H1 (cell line): ENCODE measurements around the gene CYB561. TPM values are rescaled to one million over a fixed set of nuclear protein-coding genes. Genes with fewer than 3 reads are reported as not detected.

Source experiments
- ATF3 ChIP-seq: IDR thresholded peaks from 2 replicates; pipeline ENCODE4 v1.6.1; 2011; ENCODE audit warnings: low read depth, mild to moderate bottlenecking, low read length; ENCODE audit not compliant: insufficient read depth
- BACH1 ChIP-seq: IDR thresholded peaks from 2 replicates; pipeline ENCODE4 v1.6.1; 2012; ENCODE audit warnings: low read length, improper control_type of control experiment
- BRCA1 ChIP-seq: IDR thresholded peaks from 2 replicates; pipeline ENCODE4 v1.6.1; 2012; ENCODE audit warnings: low read depth, low read length, improper control_type of control experiment
- CREB1 ChIP-seq: IDR thresholded peaks from 2 replicates; pipeline ENCODE4 v1.6.1; 2012; ENCODE audit warnings: inconsistent platforms
- GABPA ChIP-seq: IDR thresholded peaks from 2 replicates; pipeline ENCODE4 v1.6.1; 2011; ENCODE audit warnings: mild to moderate bottlenecking, low read length, moderate library complexity, borderline replicate concordance; ENCODE audit not compliant: insufficient read depth
- KDM5A ChIP-seq: fragments of 200-600 bp; IDR thresholded peaks from 2 replicates; pipeline ENCODE4 v1.7.1; 2012; ENCODE audit warnings: mild to moderate bottlenecking, low read length, inconsistent platforms, mixed read lengths
- NANOG ChIP-seq: IDR thresholded peaks from 2 replicates; pipeline ENCODE4 v1.6.1; 2011; ENCODE audit warnings: low read length, low read depth, mild to moderate bottlenecking, inconsistent platforms; ENCODE audit not compliant: insufficient read depth, poor library complexity, severe bottlenecking
- NRF1 ChIP-seq: IDR thresholded peaks from 2 replicates; pipeline ENCODE4 v1.6.1; 2011; ENCODE audit warnings: mild to moderate bottlenecking, low read depth, low read length, improper control_type of control experiment
- POLR2A ChIP-seq, 2 experiments: IDR thresholded peaks; 1 replicate in 1 of 2; 2 replicates in 1 of 2; pipeline ENCODE4 v1.6.1; 2011; ENCODE audit warnings: low read depth in 2 of 2, low read length in 2 of 2, mild to moderate bottlenecking in 2 of 2; ENCODE audit errors: control extremely low read depth in 1 of 2
- POLR2AphosphoS5 ChIP-seq: IDR thresholded peaks from 2 replicates; pipeline ENCODE4 v1.6.1; 2011; ENCODE audit warnings: low read depth, low read length
- RAD21 ChIP-seq, 2 experiments: IDR thresholded peaks in 1 of 2; conservative IDR thresholded peaks in 1 of 2; 2 replicates each; pipeline ENCODE4 v1.6.1; 2011; ENCODE audit warnings: low read depth in 2 of 2, low read length in 2 of 2, improper control_type of control experiment in 1 of 2, inconsistent platforms in 1 of 2, mild to moderate bottlenecking in 1 of 2, moderate library complexity in 1 of 2
- RBBP5 ChIP-seq: IDR thresholded peaks from 2 replicates; pipeline ENCODE4 v1.7.1; 2012; ENCODE audit warnings: low read depth, mild to moderate bottlenecking, inconsistent platforms, low read length, moderate library complexity, borderline replicate concordance
- SAP30 ChIP-seq: fragments of 300-600 bp; sonication (generic); IDR thresholded peaks from 2 replicates; pipeline ENCODE4 v1.7.1; 2012; ENCODE audit warnings: low read length, moderate library complexity, mild to moderate bottlenecking, inconsistent platforms; ENCODE audit not compliant: insufficient read depth, insufficient replicate concordance
- SIRT6 ChIP-seq: IDR thresholded peaks from one replicate; pipeline ENCODE4 v1.7.1; 2012; ENCODE audit warnings: low read length, inconsistent platforms
- TAF7 ChIP-seq: optimal IDR thresholded peaks from 2 replicates; pipeline ENCODE3; 2011; ENCODE audit warnings: low read depth, mild to moderate bottlenecking, inconsistent platforms, low read length, moderate library complexity, borderline replicate concordance
- TBP ChIP-seq: IDR thresholded peaks from 2 replicates; pipeline ENCODE4 v1.6.1; 2011; ENCODE audit warnings: low read depth, low read length, improper control_type of control experiment
- polyA plus RNA-seq, 7 experiments: library from polyadenylated mRNA; depleted of rRNA in 3 of 7; stranded (reverse) in 5 of 7; unstranded in 2 of 7; fragments of >200 nt in 5 of 7; fragments of 200-250 nt in 2 of 7; gene quantifications; 1 replicate in 5 of 7; 2 replicates in 1 of 7; 4 replicates in 1 of 7; pipeline versions ENCODE4 v1.2.1 to v1.2.3, GENCODE V29; 2011 to 2013; ENCODE audit warnings: missing spikeins in 2 of 7, mixed read lengths in 2 of 7
- total RNA-seq: library from RNA; stranded (reverse); fragmentation: NEBNext Ultra II Directional; extraction: Animal tissue kit (Norgen Biotek cat#: 25700); gene quantifications from 2 replicates; pipeline ENCODE4 v1.2.1, GENCODE V29; 2021
- TF ChIP-seq, protein P1 (sequence below), 3 experiments: IDR thresholded peaks; 1 replicate in 2 of 3; 2 replicates in 1 of 3; pipeline versions ENCODE4 v1.5.1 to v1.6.1; 2011; ENCODE audit warnings: low read length in 3 of 3, mild to moderate bottlenecking in 3 of 3, inconsistent platforms in 2 of 3, low read depth in 1 of 3, moderate library complexity in 1 of 3; ENCODE audit not compliant: insufficient read depth in 1 of 3; ENCODE audit errors: control extremely low read depth in 1 of 3
- TF ChIP-seq, protein P2 (sequence below): IDR thresholded peaks from 2 replicates; pipeline ENCODE4 v1.6.1; 2012; ENCODE audit warnings: inconsistent platforms

Gene CYB561
- total and polyA plus RNA-seq, 2 of the 8 experiments (the other 6 are each of a cell fraction or from before 2014, with no cell fraction given) = 19.7 to 23.4 TPM

DNA sequence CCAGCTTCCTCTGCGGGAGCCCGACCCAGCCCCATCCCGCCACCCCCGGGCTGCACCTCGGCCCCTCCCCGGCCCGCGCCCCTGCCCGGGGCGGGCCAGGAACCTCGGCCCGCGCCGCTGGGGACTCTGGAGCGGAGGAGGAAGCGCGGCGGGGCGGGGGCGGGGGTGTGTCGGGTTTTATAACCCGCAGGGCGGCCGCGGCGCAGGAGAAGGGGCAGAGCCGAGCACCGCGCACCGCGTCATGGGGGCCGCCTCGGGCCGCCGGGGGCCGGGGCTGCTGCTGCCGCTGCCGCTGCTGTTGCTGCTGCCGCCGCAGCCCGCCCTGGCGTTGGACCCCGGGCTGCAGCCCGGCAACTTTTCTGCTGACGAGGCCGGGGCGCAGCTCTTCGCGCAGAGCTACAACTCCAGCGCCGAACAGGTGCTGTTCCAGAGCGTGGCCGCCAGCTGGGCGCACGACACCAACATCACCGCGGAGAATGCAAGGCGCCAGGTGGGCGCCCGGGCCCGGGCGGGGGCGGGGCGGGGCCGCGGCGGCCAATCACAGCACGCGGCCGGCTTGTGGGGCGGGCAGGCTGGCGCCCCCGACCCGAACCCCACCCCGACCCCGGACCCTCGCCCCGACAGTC, 30.9 kb upstream of the CYB561 start, which contains the start of gene ACE (continued):
- TF ChIP-seq GABPA (peak; percentile 42; the same call in 1 of the 2 replicates), RAD21 (IDR thresholded peaks at IDR 0.05 in 1 of 2, conservative IDR thresholded peaks at IDR 0.05 in 1 of 2; ENCODE audit: low read depth in 2 of 2, low read length in 2 of 2) (0 out of 4 replicates have a peak, but pooled peaks of 1 of the 2 experiments have one; percentile 3), KDM5A (no peak), SIRT6 (no peak), POLR2A (IDR thresholded peaks at IDR 0.05; ENCODE audit: control extremely low read depth in 1 of 2, low read depth in 2 of 2, low read length in 2 of 2) (no peak), TBP (no peak), SAP30 (no peak), POLR2AphosphoS5 (no peak), CREB1 (peak; percentile 82), NANOG (no peak), TAF7 (peak; percentile 10), BRCA1 (no peak), NRF1 (no peak), RBBP5 (peak; percentile 70; the same call in 1 of the 2 replicates), BACH1 (no peak), ATF3 (no peak)
- TF ChIP-seq, protein P1, sequence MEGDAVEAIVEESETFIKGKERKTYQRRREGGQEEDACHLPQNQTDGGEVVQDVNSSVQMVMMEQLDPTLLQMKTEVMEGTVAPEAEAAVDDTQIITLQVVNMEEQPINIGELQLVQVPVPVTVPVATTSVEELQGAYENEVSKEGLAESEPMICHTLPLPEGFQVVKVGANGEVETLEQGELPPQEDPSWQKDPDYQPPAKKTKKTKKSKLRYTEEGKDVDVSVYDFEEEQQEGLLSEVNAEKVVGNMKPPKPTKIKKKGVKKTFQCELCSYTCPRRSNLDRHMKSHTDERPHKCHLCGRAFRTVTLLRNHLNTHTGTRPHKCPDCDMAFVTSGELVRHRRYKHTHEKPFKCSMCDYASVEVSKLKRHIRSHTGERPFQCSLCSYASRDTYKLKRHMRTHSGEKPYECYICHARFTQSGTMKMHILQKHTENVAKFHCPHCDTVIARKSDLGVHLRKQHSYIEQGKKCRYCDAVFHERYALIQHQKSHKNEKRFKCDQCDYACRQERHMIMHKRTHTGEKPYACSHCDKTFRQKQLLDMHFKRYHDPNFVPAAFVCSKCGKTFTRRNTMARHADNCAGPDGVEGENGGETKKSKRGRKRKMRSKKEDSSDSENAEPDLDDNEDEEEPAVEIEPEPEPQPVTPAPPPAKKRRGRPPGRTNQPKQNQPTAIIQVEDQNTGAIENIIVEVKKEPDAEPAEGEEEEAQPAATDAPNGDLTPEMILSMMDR (IDR thresholded peaks at IDR 0.05; ENCODE audit: control extremely low read depth in 1 of 3, insufficient read depth in 1 of 3, low read depth in 1 of 3, low read length in 3 of 3) = peak in 1 of 3 experiments; percentile 7; a peak in 1 of 4 replicates
- TF ChIP-seq, protein P2, sequence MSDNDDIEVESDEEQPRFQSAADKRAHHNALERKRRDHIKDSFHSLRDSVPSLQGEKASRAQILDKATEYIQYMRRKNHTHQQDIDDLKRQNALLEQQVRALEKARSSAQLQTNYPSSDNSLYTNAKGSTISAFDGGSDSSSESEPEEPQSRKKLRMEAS = peak; percentile 85
